ENCODE measurements around the gene MBD3L1. TPM values are rescaled to one million over a fixed set of nuclear protein-coding genes. Genes with fewer than 3 reads are reported as not detected.

The MBD3L1 gene
- total and polyA plus RNA-seq, 9 of the 15 experiments (the other 6 are each of a cell fraction or from before 2014, with no cell fraction given): not detected

DNA sequence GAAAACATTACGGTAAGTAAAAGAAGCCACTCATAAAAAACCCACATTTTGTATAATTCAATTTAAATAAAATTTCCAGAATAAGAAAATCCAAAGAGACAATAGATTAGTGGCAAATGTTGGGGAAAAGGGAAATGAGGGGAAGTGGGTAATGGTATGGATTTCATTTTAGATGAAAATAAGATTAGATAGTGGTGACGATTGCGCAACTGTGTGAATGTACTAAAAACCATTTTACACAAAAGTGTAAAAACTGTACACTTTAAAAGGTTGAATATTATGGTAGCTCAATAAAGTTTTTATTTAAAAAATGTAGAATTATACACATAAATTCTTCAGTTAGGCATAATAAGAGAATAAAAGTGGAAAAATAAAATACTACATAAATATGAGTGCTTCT lies 3.7 kb downstream of the MBD3L1 start:
- no peaks in the 10 kb centered on the region for H4K20me1 ChIP-seq (replicated peaks; ENCODE audit: control insufficient read depth, insufficient read depth, low read length)
- POLR2A ChIA-PET: no interaction called here
- H2AFZ ChIP-seq (ENCODE audit: low read depth, low read length): no peak overlapping the region
- H3K4me2 ChIP-seq (ENCODE audit: insufficient read depth, low read length): no peak overlapping the region
- no peak overlapping the region for H3K27ac ChIP-seq (ENCODE audit: extremely low read depth, low read depth, low read length)
- no peak overlapping the region for H3K9ac ChIP-seq (ENCODE audit: insufficient read depth in 1 of 2, low read depth in 2 of 2, low read length in 2 of 2)
- H3K36me3 ChIP-seq (ENCODE audit: control insufficient read depth, insufficient read depth, low read length): no peaks in the 10 kb centered on the region
- no peak overlapping the region for H3K4me3 ChIP-seq
- TF ChIP-seq CEBPG (CRISPR knock-in tag; IDR thresholded peaks at IDR 0.05) (no peak), CEBPG (tag; conservative IDR thresholded peaks at IDR 0.05 in 1 of 2, IDR thresholded peaks at IDR 0.05 in 1 of 2) (peak; percentile 82 to 97), MAFF (IDR thresholded peaks at IDR 0.05; ENCODE audit: low read length) (no peak), CEBPB (tag; IDR thresholded peaks at IDR 0.05) (peak; percentile 92)
- TF ChIP-seq, protein P1, sequence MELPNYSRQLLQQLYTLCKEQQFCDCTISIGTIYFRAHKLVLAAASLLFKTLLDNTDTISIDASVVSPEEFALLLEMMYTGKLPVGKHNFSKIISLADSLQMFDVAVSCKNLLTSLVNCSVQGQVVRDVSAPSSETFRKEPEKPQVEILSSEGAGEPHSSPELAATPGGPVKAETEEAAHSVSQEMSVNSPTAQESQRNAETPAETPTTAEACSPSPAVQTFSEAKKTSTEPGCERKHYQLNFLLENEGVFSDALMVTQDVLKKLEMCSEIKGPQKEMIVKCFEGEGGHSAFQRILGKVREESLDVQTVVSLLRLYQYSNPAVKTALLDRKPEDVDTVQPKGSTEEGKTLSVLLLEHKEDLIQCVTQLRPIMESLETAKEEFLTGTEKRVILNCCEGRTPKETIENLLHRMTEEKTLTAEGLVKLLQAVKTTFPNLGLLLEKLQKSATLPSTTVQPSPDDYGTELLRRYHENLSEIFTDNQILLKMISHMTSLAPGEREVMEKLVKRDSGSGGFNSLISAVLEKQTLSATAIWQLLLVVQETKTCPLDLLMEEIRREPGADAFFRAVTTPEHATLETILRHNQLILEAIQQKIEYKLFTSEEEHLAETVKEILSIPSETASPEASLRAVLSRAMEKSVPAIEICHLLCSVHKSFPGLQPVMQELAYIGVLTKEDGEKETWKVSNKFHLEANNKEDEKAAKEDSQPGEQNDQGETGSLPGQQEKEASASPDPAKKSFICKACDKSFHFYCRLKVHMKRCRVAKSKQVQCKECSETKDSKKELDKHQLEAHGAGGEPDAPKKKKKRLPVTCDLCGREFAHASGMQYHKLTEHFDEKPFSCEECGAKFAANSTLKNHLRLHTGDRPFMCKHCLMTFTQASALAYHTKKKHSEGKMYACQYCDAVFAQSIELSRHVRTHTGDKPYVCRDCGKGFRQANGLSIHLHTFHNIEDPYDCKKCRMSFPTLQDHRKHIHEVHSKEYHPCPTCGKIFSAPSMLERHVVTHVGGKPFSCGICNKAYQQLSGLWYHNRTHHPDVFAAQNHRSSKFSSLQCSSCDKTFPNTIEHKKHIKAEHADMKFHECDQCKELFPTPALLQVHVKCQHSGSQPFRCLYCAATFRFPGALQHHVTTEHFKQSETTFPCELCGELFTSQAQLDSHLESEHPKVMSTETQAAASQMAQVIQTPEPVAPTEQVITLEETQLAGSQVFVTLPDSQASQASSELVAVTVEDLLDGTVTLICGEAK (IDR thresholded peaks at IDR 0.05): peak; percentile 40; the same call in 1 of the 2 replicates
- TF ChIP-seq, protein P1 (CRISPR knock-in tag; IDR thresholded peaks at IDR 0.05): no peak
- in situ Hi-C loops (cut with MboI): no loop called here
- FAIRE-seq (no peak), ATAC-seq (no peak), DNase-seq (ENCODE audit: extremely low read depth in 1 of 4, low spot score in 3 of 4) (no peak)
- CTCF ChIA-PET (ENCODE audit: low intra/inter-chr PET ratio): no interaction called here
- BruUV-seq (replicated peaks): no TSS peak
- peaks cover 0 to 9% of the 10 kb centered on the region in 2 experiments; a peak in 3 of 5 replicates for H3K27me3 ChIP-seq (ENCODE audit: control insufficient read depth in 2 of 2, insufficient read depth in 2 of 2, low read length in 2 of 2)
- H3K79me2 ChIP-seq (ENCODE audit: control insufficient read depth, insufficient read depth, low read length): no peaks in the 10 kb centered on the region
- intact Hi-C loops (cut with micrococcal nuclease): no loop called here
- H3K9me3 ChIP-seq (replicated peaks; ENCODE audit: control insufficient read depth, insufficient read depth, low read depth, low read length): no peaks in the 10 kb centered on the region
- H3K9me1 ChIP-seq (ENCODE audit: control insufficient read depth, insufficient read depth, low read length): no peaks in the 10 kb centered on the region
- H3K4me1 ChIP-seq (replicated peaks in 1 of 2; ENCODE audit: control insufficient read depth in 2 of 2, insufficient read depth in 2 of 2, low read length in 2 of 2): peaks cover 10% of the 10 kb centered on the region in 2 experiments; a peak in 3 of 5 replicates
- WGBS (ENCODE audit: insufficient coverage, low coverage, missing lambda C conversion rate): 18% methylated on average over 3 of the region's 3 CpGs
